NB4 (cell line): ENCODE measurements around the gene CCT3.

Experiments
- POLR2A ChIP-seq: IDR thresholded peaks from 2 replicates; pipeline ENCODE4 v1.6.1; 2011; ENCODE audit warnings: mild to moderate bottlenecking; ENCODE audit not compliant: insufficient read length; ENCODE audit errors: extremely low read depth
- TF ChIP-seq, protein P1 (sequence below): IDR thresholded peaks from one replicate; pipeline ENCODE4 v1.5.1; 2012; ENCODE audit warnings: low read depth, low read length

DNA sequence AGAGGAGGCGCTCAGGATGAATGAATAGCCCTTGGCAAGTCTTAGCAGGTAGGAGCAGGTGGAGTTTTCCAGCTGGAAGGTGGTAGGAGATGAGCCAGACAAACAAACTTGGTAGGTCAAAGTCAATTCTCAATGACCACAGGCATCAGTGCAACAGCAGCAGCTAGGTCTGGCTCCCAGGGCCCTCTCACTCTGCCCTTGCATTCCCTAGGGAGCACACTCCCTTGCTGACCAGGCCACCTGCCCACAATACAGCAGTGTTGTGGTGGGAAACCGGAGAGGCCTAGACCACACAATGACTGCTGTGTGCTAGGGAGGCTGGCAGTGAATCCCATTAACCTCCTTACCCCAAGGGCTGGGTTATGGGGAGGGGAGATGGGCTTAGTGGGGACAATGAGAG lies 77.2 kb downstream of the CCT3 start:
- TF ChIP-seq, protein P1, sequence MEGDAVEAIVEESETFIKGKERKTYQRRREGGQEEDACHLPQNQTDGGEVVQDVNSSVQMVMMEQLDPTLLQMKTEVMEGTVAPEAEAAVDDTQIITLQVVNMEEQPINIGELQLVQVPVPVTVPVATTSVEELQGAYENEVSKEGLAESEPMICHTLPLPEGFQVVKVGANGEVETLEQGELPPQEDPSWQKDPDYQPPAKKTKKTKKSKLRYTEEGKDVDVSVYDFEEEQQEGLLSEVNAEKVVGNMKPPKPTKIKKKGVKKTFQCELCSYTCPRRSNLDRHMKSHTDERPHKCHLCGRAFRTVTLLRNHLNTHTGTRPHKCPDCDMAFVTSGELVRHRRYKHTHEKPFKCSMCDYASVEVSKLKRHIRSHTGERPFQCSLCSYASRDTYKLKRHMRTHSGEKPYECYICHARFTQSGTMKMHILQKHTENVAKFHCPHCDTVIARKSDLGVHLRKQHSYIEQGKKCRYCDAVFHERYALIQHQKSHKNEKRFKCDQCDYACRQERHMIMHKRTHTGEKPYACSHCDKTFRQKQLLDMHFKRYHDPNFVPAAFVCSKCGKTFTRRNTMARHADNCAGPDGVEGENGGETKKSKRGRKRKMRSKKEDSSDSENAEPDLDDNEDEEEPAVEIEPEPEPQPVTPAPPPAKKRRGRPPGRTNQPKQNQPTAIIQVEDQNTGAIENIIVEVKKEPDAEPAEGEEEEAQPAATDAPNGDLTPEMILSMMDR, result no peak
- TF ChIP-seq POLR2A, result no peak
